NCI-H2081 (cell line): Measurements from ENCODE around the gene CREB3L4.

Experiments used
- DNase-seq, 2 experiments: peaks; one replicate each; lab custom pipeline; 2025; lab: John Stamatoyannopoulos, UW

CREB3L4 gene

DNA sequence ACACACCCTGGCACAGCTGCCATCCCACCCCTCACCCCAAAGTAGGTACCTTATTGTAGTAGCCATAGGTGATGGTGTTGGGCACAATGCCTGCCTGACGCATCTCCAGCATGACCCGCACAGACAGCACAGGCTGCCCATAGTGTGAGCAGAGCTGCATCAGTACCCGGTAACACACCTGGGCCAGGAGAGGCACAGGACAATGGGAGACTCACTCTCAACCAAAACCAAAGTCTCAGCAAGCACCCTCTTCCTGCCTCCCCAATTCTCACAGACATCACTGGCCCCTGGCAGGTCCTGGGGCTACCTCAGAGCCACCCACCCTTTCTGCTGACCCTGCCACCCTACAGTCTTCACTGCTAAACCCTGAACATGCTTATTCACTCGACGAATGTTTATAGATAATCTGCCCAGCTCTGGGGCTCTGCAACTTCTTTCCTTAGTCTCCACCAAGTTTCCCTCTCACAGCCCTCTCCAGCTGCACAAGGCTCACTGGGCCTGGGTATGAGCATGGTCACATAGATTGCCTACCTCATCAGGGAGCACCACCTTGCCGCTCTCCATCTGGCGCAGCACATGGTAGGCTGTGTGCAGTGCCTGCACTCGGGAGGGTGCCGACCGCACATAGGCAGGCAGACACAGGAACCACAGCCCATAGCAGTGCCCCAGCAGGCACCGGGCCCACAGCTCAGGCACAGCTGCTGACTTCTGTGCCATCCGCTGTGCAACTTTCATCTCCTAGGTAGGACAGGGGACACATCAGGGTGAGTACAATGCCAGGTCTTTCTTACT is 31.5 kb upstream of the CREB3L4 start:
- no peak for DNase-seq

DNA sequence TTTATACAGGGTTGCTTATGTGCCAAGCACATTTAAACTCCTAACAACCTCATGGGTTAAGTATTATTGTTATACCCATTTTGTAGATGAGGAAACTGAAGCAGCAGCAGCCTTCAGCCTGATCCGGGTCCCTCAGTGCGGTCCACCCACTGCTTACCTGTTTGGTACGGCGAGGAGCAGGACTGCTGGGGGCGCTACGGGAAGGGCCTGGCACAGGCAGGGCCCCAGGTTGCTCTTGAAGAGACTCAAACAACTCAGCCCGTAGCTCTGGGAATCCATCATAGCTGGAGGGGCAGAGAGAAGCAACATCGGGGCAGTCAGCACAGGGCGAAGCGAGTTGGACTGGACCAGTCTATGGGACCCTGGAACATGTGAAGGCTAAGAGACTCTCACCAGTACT is 30.4 kb upstream of the CREB3L4 start:
- no peak for DNase-seq

DNA sequence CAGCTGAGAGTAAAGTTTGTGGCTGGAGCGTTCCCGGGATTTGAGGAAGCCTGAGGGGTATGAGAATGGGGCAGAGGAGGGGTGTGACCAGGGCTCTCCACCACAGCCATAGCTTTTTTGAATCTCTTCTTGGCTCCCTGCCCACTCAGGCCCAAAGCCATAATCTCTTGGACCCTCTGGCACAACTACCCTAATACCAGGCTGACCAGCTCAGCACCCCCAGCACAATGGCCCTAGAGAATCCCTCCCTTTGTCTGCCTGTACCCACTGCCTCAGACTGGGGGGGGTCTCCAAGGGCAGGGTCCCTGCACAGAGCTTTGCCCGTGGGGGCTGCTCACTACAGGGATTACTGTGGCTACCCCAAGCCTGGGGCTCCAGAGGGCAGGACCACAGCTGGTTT is 28.7 kb upstream of the CREB3L4 start:
- no peak for DNase-seq

DNA sequence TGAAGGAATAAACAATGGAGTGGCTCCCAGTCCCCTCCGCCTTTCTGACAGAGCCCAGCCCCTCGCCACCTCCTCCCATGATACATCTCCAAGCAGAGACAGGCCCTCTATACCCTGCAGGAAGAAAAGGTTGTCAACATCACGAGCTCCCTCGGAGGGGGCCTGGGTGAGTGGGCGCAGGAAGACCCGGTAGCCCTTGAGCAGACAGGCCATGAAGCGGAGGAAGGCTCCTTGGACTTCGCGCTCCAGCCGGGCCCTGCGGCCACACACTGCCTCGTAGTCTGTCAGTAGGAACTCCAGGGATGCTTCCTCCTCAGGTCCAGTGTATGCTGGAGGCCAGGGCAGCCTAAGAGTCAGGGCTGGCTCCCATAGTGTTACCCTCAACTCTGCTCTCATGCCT is 28.2 kb upstream of the CREB3L4 start:
- no peak for DNase-seq

DNA sequence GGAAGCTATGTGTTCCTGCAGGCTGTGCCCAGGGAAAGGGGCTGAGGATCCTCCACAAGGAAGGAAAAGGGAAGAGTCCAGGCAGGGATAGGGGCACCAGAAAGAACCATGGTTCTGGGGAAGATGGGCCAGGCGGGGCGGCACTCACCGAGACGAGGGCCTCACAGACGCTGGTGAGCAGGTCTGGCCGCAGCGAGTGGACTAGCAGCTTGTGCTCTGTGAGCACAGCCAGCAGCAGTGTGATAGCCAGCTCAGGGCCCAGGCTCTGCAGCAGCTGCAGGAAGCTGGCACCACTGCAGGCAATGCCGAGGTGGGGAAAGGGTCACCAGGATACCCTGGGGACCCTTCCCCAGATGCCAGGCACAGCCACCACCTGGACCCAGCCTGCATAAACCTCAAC is 26.9 kb upstream of the CREB3L4 start:
- DNase-seq: no peak

DNA sequence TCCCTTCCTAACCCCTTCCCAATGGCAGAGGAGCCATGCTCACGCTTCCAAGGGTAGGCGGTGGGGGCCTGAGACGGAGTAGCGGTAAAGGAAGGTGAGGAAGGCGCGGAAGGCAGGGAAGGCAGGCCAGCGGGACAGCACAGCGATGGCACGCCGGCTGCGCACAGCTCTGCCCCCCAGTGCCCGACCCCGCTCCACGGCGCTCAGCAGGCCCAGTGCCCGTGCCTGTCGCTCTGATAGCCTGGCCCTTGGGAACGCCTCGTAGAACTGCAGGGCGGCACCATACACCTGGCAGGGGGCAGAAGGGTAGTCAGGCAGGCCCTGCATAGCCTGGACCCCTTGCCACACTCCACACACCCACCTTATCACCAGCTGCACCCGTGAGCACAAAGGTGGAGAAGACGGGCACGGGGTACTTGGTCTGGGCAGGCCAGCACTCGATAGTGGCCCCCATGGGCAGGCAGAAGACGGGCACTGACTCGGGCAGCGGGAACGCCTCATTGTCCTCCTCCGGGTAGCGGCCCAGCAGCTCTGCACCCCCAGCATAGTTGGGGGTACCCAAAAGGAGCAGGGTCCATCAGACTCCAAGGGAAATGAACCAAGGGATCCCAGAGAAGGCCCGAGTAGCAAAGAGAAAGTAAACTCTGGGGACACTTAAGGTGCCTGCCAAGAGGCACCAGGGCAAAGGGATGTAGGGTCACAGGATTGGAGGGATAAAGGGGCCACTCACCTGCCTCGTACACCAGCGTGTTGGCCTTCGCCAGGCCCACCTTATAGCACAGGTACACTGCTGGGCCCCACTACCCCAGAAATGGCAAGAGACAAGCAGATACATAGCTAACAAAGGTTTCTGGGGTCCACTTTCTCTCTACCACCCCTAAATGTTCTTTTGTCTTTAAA is 25.6 kb upstream of the CREB3L4 start:
- DNase-seq: no peak

DNA sequence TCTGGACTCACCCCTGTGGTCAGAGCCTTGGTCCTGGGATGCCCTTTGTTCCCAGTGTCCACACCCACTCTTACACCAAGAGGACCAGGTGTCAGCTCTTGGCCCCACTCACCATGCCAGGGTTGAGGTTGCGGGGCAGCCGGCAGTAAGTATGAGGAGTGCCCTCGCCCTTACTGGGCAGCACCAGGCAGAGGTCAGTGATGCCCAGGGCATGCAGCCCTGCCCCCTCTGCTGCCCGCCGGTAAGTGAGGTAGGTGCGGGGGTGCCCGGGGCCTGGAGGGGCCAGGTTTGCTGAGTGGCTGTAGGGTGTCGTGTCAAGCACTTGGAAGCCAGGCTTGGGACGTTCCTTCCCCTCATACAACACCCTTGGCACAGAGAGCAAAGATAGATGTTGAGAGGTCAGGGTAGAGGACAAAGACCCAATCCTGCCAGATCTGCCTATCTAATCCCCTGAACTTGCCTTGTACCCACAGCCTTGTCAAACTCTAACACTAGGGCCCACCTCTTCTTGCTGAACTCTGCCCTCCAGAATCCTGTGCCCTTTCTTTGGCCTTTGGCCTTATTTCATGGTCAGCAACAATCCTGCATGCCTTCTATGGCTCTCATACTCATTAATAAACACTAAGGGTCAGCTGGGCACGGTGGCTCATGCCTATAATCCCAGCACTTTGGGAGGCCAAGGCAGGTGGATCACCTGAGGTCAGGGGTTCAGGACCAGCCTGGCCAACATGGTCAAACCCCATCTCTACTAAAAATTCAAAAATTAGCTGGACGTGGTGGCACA is 24.7 kb upstream of the CREB3L4 start:
- no peak for DNase-seq

DNA sequence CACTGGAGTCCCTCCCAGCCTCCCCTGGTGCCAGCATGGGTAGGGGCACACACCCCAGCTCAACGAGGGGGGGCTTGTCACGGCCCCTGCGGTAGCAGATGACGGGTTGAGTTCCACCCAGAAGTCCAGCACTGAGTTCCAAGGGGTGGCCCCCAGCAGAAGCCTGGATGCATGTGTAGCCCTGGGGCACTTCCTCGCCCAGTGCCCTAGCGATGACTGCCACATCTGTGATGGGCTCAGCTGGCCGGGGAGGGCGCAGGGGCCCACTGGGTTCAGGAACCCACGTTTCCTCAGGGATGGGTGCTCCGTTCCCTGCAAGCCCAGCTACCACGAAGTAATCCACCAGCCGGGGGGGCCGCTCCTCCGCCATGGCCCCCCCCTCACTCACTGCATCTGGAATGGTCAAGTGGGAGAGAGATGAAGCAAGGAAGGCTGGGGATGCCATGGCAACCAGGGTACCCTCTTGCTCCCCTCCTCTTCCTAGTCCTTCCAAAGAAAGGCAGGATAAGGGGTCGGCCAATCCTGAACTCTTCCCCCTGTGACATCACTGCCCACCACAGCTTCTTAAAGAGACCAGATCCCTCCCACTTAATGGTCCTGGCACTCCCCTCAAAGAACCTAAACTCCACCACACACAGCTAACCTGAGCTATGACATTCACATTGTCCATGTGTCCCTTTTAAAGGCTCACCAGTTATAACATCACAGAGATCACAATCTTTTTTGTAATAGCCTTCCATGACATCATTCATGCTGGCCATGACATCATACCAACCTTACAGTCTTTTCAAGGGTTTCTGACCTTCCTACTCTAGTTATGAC is 23.5 kb upstream of the CREB3L4 start:
- DNase-seq: no peak

DNA sequence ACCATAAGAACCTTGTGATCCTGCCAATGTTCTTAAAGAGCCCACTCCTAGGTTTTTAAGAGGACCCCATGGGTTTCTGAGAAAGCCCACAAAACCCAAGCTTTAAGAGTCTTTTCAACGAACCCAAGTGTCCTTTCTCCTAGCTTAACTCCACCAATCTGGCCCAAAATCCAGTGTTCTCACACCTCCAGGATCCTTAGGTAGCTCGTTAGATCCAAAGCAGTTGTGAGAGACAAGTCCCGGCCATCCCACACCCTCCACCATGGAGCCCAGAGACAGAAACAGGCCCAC is 22.9 kb upstream of the CREB3L4 start:
- no peak for DNase-seq

DNA sequence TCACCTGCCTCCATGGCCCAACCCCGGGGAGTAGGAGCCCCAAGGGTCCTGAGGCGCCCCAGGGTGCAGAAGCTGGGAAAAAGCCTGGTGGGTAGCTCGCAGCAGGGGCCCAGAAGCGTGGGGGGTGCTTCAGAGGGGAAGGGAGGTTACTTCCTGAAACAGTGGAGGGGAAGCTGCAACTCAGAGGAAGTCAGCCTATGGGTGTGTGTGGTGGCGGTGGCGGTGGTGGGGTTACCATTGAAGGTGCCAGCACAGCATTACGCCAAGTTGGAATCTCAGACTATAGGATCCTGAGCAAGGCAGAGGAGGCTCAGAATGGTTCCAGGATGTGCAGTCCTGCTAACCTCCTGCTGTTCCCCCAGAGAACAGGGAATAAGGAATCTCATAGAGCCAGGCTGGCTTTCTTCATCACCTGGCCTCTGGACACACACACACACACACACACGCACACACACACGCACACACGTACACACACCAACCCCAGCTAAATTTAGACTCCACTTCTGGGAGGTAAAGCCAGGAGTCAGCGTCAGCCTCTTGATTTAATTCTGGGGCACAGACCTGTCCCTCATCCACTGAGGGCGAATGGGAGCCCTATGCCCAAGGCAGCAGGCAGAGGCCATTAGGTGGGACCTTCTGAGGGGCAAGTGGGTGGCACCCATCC is 22.4 kb upstream of the CREB3L4 start:
- DNase-seq: peak in 1 of 2 experiments; percentile 56

DNA sequence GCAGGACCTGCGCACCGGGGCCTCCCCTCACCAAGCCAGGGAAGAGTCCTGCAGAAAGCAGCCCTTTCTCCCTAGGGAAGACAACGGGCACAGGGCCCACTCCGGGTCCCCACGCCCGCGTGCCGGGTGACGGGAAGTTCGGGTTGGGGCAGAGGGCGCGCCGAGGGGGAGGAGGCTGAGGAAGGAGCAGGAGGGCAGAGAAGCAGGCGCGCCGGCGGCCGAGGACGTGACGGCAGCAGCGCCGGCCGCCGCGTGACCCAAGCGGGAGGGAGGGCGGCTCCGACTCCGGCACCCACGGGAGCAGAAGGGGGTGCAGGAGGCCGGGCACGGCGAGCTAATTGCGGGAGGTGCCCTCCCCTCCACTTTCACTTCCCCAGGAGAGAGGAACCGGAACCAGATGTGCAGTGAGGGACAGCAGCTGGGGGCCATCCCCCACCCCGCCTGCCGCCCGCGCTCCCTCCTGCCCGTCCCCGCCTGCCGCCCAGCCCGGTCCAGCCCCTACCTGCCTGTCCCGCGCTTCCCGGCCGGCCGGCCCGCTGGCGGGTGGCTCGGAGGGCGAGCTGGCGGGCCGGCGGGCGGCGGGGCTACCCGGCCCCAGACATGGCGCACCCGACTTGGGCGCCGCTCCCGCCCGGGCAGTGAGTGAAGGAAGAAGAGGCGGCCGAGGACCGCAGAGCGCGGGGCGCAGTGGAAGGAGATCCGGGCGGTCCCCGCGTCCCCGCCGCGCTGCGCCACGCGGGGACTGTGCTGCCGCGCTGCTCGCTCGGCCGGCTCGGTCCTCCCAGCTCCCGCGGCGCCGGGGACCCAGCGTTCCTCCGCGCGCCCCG is 21.7 kb upstream of the CREB3L4 start:
- DNase-seq: peak; percentile 54 to 59

DNA sequence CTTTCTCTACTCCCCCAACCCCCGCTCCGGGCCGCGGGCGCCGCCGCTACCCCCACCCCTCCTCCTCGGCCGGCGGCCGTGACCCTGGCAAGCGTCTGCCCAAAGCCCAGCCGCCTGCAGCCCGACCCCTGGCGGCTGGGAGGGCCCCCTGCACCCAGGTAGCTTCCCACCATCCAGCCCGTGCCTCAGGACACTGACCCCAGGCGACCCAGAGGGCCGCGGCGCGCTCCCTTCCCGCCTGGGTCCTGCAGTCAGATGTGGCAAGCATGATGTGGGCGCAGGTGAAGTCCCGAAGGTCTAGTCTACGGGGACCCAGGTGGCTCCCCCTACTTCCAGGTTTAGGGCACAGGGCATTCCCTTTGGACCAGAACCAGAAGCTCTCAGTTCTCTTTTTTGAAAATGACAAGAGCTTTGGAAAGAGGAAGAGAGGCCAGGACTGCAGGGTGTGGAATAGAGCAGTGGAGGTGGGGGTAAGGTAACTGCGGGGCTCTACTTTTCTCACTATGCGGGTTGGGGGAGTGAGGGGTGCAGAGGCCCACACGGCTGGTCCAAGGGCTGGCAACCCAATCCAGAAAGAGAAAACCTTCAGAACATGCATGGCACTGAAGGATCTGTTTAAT is 21.0 kb upstream of the CREB3L4 start, which contains the start of gene DENND4B:
TSS of gene DENND4B (minus strand) at position 97 of the 620 bp plus-strand sequence. CDS start 2,344 bp downstream, outside the sequence.
- peak; percentile 78 to 84 for DNase-seq

DNA sequence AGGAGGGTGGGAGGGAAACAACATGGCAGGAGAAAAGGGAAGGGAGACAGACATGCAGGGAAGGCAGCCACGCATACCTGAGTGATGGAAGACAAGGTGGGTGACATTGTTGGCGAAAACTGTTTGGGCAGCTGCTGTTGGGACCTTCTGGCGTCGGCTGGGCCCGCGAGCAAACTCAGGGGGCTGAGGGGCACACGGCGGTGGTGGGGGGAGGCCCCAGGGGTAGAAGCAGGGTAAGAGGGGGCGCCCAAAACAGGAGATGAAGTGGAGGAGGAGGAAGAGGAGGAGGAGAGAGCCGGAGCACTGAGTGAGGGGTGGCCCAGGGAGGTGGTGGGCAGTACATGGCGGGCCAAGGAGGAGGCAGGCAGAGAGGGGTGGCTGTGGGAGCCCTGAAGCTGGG is 16.5 kb upstream of the CREB3L4 start:
- no peak for DNase-seq

DNA sequence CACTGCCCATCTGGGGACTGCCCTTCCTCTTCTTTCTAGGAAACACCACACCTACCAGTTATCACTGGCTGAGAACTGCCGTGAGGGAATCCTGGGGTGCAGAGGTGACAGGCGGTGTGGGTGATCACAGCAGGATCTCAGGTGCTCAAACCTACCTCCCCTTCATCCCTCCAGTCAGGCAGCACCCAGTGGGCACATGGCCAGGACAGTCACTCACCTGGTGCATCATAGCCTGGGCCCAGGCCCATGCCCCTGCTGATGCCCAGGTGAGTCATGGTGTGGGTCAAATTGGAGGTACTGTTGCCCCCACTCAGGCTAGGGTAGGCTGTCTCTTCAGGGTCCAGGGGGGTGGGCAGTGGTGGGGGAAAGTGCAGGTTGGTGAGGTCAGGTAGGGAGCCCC is 15.9 kb upstream of the CREB3L4 start:
- DNase-seq: no peak

DNA sequence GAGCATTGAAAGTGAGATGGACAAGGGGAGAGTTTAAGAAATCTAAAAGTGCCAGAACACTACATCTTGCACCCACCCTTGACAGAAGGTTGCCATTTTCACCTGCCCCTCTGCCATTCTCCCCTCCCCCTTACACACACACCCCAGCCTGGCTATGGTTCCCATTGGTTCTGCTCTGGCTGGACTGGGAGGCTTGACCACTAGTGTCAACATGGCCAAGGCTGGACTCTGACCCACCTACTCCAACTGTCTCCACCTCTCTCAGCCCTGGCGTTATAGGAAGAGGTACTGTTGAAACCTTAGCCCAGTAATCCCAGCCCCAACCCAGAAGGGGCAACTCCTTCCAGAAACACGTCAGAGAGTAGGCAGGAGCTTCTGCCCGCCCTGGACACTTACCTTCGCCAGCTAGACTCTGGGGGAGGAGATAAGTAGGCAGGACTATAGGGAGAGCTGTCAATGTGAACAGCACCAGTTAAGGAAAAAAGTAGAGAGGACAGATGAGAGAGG is 13.8 kb upstream of the CREB3L4 start:
- no peak for DNase-seq

DNA sequence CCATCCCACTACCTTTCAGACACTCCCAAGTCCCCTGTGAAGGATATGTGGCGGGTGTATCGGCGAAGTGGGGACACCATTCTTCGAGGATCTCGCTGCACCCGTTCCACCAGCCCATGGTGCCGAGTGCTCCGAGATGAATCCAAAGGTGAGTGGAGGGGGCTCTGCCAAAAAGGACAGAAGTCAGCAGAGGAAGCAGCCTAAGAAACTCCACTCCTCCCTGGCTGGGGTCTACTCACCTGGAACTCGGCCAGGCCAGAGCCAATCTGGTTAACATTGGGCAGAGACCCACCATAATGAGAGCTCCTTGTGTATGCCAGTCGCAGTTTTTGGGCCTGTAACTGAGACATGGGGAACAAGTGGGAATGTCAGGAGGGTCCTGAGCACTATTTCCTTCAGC is 12.9 kb upstream of the CREB3L4 start:
- DNase-seq: no peak

DNA sequence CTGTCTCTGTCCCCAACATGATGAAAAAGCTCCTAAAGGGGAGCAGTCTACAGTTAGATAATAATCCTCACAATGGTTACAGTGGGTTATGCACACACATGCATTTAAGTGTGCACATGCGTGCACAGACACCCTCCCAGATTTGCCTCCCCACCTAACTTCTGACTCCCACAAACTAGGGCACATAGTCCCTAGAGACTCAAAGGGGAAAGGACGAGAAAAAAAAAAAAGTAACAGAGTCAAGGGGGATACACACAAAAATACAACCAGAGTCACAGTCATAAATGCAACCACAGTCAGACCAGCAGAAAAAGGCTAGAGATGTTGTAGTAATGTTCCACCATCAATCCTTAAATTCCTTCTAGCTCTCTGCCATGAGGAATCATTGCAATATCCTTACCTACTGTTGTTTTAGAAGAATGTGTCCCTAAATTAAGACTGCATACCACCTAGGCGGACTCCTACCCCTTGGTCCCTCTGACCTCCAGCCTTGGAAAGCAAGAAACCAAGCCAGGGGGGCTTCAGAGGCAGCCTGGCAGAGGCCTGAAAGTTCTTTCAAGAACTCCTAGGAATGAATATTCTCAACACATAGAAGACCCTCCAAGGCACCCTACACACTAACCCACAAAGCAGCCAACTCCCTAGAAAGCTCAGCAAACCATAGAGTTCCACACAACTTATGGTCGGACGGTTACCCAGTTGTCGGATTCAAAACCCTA is 10.5 kb upstream of the CREB3L4 start:
- no peak for DNase-seq

DNA sequence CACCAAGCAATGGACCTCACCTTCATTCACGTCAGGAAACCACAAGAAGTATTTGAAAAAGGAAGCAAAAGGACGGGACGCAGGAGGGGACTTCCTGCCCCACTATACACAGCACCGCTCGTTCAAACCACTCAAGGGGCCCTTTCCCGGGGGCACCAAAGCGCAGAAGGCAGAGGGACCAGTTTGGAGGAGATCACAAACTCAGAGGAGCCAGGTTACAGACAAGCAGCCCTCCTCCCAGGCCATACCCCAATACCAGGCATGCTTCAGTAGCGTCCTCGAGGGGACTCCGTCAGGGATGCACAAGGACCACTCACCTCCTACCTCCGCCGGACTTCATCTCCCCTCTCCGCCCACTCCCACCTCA is 10.0 kb upstream of the CREB3L4 start:
- DNase-seq: peak in 1 of 2 experiments; percentile 56
